MM.1S (cell line): Measurements from ENCODE around the gene ZNF692.

Experiments used
- DNase-seq: peaks from one replicate; pipeline ENCODE4 v3.0.0-alpha.2; 2015
- H2AFZ ChIP-seq: fragments of 300-600 bp; sonication (generic); 2 replicates; pipeline ENCODE4 v1.6.0; 2016; ENCODE audit warnings: antibody characterized with exemption, low read length
- H3F3A ChIP-seq: fragments of 300-600 bp; sonication (generic); 2 replicates; pipeline ENCODE4 v1.6.1; 2016; ENCODE audit warnings: mild to moderate bottlenecking, antibody characterized with exemption, low read length, moderate library complexity, mixed read lengths; ENCODE audit not compliant: insufficient read depth
- H3K27ac ChIP-seq: fragments of 300-600 bp; sonication (generic); 2 replicates; pipeline ENCODE4 v1.5.1; 2016; ENCODE audit warnings: mild to moderate bottlenecking, low read length
- H3K27me3 ChIP-seq: fragments of 300-600 bp; sonication (generic); replicated peaks from 2 replicates; pipeline ENCODE4 v1.6.0; 2016; ENCODE audit warnings: low read length; ENCODE audit not compliant: insufficient read depth
- H3K36me3 ChIP-seq: fragments of 300-600 bp; sonication (generic); replicated peaks from 2 replicates; pipeline ENCODE4 v1.6.1; 2016; ENCODE audit warnings: mild to moderate bottlenecking, low read length, mixed read lengths; ENCODE audit not compliant: insufficient read depth
- H3K4me1 ChIP-seq: fragments of 300-600 bp; sonication (generic); 2 replicates; pipeline ENCODE4 v1.6.1; 2016; ENCODE audit warnings: low read length, mixed read lengths
- H3K4me2 ChIP-seq: fragments of 300-600 bp; sonication (generic); 2 replicates; pipeline ENCODE4 v1.6.0; 2016; ENCODE audit warnings: low read depth, low read length
- H3K4me3 ChIP-seq: fragments of 300-600 bp; sonication (generic); 2 replicates; pipeline ENCODE4 v1.5.1; 2016; ENCODE audit warnings: low read length, mixed read lengths
- H3K79me2 ChIP-seq: fragments of 300-600 bp; sonication (generic); 2 replicates; pipeline ENCODE4 v1.6.1; 2016; ENCODE audit warnings: mixed run types, low read length, mixed read lengths
- H3K9ac ChIP-seq: fragments of 300-600 bp; sonication (generic); 2 replicates; pipeline ENCODE4 v1.6.1; 2016; ENCODE audit warnings: low read length, mixed read lengths
- H3K9me2 ChIP-seq: fragments of 300-600 bp; sonication (generic); replicated peaks from 2 replicates; pipeline ENCODE4 v1.6.1; 2016; ENCODE audit warnings: mild to moderate bottlenecking, low read length, mixed read lengths; ENCODE audit not compliant: insufficient read depth
- H3K9me3 ChIP-seq: fragments of 300-600 bp; sonication (generic); replicated peaks from 2 replicates; pipeline ENCODE4 v1.6.1; 2016; ENCODE audit warnings: mild to moderate bottlenecking, low read length, mixed read lengths; ENCODE audit not compliant: insufficient read depth
- H4K20me1 ChIP-seq: fragments of 300-600 bp; sonication (generic); 2 replicates; pipeline ENCODE4 v1.6.1; 2016; ENCODE audit warnings: mild to moderate bottlenecking, low read length, moderate library complexity, mixed read lengths; ENCODE audit not compliant: insufficient read depth
- EZH2 ChIP-seq: fragments of 300-600 bp; sonication (generic); optimal IDR thresholded peaks from 2 replicates; pipeline ENCODE3; 2017; ENCODE audit warnings: low read depth, mild to moderate bottlenecking, antibody characterized with exemption, low read length, mixed read lengths
- EZH2phosphoT487 ChIP-seq: fragments of 300-600 bp; sonication (generic); IDR thresholded peaks from 2 replicates; pipeline ENCODE4 v1.6.1; 2018; ENCODE audit warnings: antibody characterized with exemption, low read length
- TF ChIP-seq, protein P1 (sequence below): fragments of 300-600 bp; sonication (generic); IDR thresholded peaks from 2 replicates; pipeline ENCODE4 v1.5.1; 2016; ENCODE audit warnings: antibody characterized with exemption, low read length, mixed read lengths

Gene ZNF692

DNA sequence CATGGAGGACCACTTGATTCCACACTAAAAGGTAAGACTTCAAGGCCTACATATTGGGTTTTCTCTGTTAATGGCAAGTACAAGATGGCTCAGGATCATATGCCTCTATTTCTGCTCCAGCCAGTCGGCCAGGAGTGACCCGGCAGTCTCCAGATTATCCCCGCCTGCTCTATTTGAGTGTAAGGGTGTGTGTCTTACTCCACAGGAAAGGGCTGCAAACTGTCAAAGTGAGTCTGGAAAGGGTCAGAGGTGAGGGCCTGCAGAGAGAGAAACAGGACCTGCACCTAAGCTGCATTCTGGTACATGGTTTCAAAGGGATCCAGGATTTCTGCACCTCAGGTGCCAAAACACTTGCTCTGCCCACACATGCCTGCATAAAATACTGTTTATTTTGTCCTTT, 9.2 kb downstream of the ZNF692 start:
- Histone ChIP-seq H4K20me1 (no peaks in the 10 kb centered on the region), H3K4me1 (no peaks in the 10 kb centered on the region), H3K36me3 (peaks cover 7% of the 10 kb centered on the region), H2AFZ (no peak overlapping the region), H3K4me2 (no peak overlapping the region), H3K9me3 (no peaks in the 10 kb centered on the region), H3K27me3 (no peaks in the 10 kb centered on the region), H3K9me2 (no peaks in the 10 kb centered on the region), H3K27ac (no peak overlapping the region), H3K79me2 (0 out of 2 replicates have a peak, but pooled peaks cover 3% of the 10 kb centered on the region), H3K4me3 (no peak overlapping the region), H3F3A (no peaks in the 10 kb centered on the region), H3K9ac (no peak overlapping the region)
- DNase-seq: no peak
- TF ChIP-seq, protein P1, sequence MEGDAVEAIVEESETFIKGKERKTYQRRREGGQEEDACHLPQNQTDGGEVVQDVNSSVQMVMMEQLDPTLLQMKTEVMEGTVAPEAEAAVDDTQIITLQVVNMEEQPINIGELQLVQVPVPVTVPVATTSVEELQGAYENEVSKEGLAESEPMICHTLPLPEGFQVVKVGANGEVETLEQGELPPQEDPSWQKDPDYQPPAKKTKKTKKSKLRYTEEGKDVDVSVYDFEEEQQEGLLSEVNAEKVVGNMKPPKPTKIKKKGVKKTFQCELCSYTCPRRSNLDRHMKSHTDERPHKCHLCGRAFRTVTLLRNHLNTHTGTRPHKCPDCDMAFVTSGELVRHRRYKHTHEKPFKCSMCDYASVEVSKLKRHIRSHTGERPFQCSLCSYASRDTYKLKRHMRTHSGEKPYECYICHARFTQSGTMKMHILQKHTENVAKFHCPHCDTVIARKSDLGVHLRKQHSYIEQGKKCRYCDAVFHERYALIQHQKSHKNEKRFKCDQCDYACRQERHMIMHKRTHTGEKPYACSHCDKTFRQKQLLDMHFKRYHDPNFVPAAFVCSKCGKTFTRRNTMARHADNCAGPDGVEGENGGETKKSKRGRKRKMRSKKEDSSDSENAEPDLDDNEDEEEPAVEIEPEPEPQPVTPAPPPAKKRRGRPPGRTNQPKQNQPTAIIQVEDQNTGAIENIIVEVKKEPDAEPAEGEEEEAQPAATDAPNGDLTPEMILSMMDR: no peak
- TF ChIP-seq EZH2phosphoT487 (no peak), EZH2 (no peak)

DNA sequence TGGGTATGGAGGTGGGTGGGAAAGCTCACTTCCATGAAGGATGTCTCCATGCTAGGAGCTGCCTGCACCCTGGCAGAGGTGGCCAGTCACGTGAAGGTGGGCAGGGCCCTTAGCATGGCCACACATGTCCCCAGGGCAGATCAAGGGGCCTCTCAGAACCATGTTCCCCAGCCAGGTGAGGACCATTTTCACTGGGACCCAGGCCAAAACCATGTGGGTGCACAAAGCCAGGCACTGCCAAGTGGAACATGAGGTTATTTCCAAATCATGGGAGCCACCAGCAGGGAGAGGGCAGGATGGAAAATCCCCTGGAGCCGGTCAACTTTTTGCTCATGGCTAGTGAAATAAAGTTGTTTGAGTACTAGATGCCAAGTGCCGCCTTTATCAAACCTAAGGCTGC, 9.7 kb downstream of the ZNF692 start:
- Histone ChIP-seq H4K20me1 (no peaks in the 10 kb centered on the region), H3K9me3 (no peaks in the 10 kb centered on the region), H3K27me3 (no peaks in the 10 kb centered on the region), H3K4me1 (no peaks in the 10 kb centered on the region), H3K36me3 (peaks cover 7% of the 10 kb centered on the region), H3K9ac (no peak overlapping the region), H3K9me2 (no peaks in the 10 kb centered on the region), H3K27ac (no peak overlapping the region), H3K79me2 (peaks cover 8% of the 10 kb centered on the region; the same call in 1 of the 2 replicates), H3K4me2 (no peak overlapping the region), H3F3A (no peaks in the 10 kb centered on the region), H2AFZ (no peak overlapping the region), H3K4me3 (no peak overlapping the region)
- no peak for DNase-seq
- TF ChIP-seq EZH2phosphoT487 (no peak), EZH2 (no peak)
- TF ChIP-seq, protein P1: no peak

DNA sequence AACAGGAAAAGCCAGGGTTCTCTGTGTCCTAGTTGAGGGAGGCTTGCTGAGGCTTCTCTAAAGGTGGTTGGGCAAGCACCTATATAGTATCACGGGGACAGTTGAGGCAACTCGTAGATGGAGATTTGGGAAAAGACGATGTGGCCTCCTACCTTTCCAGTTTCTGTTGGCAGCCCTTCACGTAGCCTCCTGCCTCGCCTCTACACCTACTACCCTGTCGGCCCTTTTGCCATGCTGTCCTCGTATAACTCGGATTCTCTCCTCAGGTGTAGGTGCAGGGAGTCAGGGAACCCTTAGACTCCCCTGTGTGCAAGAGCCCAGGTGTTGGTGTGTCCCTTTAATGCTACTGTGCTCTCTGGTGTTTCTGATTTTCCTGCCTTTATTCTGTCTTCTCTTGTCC, 10.3 kb downstream of the ZNF692 start:
- H3K4me2 ChIP-seq: no peak overlapping the region
- peaks cover 7% of the 10 kb centered on the region for H3K36me3 ChIP-seq
- H2AFZ ChIP-seq: no peak overlapping the region
- H3K4me1 ChIP-seq: no peaks in the 10 kb centered on the region
- no peak overlapping the region for H3K27ac ChIP-seq
- DNase-seq: no peak
- no peak overlapping the region for H3K4me3 ChIP-seq
- no peaks in the 10 kb centered on the region for H3F3A ChIP-seq
- peaks cover 11% of the 10 kb centered on the region; the same call in 1 of the 2 replicates for H3K79me2 ChIP-seq
- no peak overlapping the region for H3K9ac ChIP-seq
- H3K27me3 ChIP-seq: no peaks in the 10 kb centered on the region
- H3K9me2 ChIP-seq: no peaks in the 10 kb centered on the region
- no peaks in the 10 kb centered on the region for H4K20me1 ChIP-seq
- TF ChIP-seq EZH2phosphoT487 (no peak), EZH2 (no peak)
- TF ChIP-seq, protein P1: no peak
- no peaks in the 10 kb centered on the region for H3K9me3 ChIP-seq
